ENCODE measurements around the gene KLHL14. TPM values are rescaled to one million over a fixed set of nuclear protein-coding genes. Genes with fewer than 3 reads are reported as not detected.

Gene KLHL14, protein sequence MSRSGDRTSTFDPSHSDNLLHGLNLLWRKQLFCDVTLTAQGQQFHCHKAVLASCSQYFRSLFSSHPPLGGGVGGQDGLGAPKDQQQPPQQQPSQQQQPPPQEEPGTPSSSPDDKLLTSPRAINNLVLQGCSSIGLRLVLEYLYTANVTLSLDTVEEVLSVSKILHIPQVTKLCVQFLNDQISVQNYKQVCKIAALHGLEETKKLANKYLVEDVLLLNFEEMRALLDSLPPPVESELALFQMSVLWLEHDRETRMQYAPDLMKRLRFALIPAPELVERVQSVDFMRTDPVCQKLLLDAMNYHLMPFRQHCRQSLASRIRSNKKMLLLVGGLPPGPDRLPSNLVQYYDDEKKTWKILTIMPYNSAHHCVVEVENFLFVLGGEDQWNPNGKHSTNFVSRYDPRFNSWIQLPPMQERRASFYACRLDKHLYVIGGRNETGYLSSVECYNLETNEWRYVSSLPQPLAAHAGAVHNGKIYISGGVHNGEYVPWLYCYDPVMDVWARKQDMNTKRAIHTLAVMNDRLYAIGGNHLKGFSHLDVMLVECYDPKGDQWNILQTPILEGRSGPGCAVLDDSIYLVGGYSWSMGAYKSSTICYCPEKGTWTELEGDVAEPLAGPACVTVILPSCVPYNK
- total RNA-seq, result not detected in 2 replicates

DNA sequence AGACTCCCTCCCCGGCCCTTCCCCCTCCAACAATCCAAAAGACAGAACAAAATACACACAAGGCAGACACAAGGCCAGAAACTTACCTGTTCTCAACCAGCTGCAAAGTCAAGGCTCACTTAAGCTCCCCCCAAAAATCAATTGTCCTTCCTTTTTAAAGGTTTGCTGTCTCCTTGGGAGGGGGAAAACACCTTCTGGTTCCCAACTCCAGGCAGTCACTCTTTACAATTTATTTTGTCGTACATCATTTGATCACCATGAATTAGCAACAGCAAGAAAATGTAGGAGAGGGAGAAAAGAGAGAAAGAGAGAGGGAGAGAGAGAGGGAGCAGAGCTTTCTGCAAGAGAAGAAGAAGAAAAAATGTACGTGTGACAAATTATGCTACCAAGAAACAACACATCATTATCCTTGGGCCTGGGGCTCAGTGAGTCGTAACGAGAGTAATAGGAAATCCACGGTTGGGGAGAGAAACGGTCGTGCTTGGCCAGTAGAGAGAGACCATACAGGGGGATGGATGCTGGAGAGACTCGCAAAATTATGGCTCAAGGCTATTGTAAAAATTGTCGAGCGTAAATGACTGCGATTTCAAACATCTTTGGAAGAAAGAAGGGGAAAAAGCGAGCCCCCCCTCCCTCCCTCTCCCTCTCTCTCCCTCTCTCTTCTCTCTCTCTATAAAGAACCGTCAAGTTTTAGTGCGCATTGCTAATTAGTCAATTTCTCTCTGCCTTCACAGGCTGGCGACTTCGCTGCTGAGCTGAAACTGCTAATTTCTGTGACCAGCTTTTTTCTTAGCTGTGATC lies at the start of gene KLHL14:
Gene KLHL14 (minus strand): TSS at position 443 of the 801 bp plus-strand sequence. CDS start 2,432 bp downstream, outside the sequence.

